Measurements from ENCODE around the gene SYT6.

Gene SYT6

DNA sequence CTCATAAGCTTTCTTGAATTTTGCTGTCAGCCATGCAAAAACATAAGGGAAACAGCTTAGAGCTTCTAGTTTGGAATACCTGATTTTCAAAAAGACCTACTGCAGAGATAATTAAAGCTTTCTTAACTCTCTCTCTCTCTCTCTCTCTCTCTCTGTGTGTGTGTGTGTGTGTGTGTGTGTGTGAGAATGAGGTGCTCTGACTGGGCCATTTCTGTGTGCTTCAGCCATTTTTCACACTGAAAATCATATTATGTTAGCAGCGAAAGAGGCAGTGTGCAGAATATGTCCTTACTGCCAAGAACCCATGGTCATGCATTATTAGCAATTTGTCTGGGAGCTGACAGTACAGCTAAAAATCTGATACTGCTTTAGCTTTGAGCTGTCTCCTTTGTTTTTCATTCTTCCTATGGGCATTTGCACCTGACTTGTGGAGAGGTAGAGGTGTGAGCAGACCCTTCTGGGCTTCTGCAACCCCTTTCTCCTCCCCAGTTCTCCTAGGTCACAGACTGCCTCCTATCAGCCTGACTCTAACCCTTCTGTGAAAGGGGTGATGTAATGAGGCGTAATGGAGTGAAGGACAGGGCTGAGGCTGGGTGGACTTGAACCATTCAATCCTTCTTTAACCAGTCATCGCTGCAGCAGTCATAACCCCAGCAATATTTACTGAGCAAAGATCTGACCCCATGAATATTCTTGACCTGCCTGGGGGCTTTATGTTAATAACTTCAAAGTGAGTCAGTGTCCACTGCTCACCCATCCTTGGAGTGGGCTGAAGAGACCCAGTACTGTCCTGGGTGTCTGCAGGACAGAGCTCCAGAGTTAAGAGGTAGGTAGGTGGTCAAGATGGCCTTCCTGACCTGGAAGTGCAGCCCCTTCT lies 61.2 kb downstream of the SYT6 start:
- no peak for DNase-seq (ENCODE audit: low read depth in 2 of 2)

- DNase-seq (ENCODE audit: low read depth in 2 of 2) = no peak
These were observed 62.0 kb downstream of the SYT6 start for GRCh38 chr1:114091711-114092110.

DNA sequence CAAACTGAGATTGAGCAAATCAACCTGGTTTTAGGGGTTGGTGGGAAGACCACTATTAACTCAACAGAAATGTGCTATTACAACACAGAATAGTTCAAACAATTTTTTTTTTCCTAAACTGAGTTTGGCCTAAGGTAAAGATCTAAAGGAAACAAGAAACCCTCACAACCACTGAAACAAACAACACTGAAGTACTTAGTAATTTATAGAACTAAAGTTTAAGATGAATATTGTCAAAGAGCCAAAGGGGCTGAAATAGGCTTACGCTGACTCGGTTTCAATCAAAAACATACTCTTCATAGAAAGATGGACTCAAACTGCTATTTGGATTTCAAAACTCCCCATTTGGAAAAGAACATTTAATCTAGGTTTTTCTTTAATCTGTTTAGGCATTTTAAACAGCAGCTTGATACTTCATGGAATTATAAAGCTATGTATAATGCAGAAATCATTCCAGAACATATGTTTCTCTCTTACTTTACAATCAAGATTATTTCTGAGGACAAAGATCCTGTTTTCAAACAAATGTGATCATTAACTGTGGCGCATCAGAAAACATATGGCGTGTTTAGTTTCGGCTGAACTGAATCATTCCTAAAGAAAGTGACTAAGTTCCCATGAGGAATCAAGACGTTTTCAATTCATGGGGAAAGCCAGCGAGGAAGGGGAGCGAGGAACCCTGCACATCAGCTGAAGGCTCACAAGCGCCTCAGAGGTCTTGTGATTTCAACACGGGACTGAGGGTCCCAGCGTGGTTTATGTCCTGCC lies 62.7 kb downstream of the SYT6 start:
- DNase-seq (ENCODE audit: low read depth in 2 of 2) = no peak

GRCh38 chr1:114089502-114090138 lies 64.0 kb downstream of the SYT6 start:
- no peak for DNase-seq (ENCODE audit: low read depth in 2 of 2)

DNA sequence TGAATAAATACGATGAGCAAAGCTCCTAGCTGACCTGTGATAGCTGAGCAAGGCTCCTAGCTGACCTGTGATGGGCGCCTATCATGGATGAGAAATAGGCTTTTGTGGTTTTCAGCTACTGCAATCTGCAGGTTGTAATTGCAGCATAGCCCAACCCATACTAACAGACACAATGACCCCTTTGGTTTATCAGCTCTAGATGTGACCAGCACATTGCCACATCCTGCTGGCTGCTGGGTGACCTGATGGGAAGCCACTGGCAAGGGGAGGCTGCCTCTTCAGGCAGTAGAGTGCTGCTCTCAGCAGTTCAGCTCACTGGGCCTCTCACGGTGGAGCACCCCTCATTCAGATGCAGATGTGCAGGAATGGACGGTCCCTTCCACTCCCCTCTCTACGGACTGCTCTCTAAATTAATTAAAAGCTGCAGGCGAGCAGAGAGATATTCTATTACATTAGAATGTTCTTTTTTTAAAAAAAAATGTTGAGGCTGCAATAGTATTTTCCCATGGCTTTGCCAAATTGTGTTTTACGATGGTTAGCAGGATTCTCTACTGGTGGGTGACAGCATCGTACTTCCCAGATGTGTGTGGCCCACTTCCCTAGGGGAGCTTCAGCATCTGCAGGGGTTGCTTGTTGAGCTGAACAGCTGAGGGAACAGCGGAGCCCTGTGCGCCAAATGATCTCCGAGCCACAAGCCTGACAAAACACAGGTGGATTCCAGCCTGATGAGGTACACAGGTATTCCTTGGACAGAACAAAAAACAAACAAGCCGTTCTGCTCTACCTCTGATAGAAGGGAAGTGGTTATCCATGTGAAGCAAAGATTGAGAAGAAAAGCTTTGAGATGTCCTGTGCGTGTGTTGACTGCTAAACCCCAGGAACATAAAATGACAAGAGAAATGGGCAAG lies 65.0 kb downstream of the SYT6 start:
- DNase-seq (ENCODE audit: low read depth in 2 of 2) = no peak

- no peak for DNase-seq (ENCODE audit: low read depth in 2 of 2)
These were observed 66.2 kb downstream of the SYT6 start for GRCh38 chr1:114087495-114087894.

- no peak for DNase-seq (ENCODE audit: low read depth in 2 of 2)
These were observed 66.9 kb downstream of the SYT6 start for GRCh38 chr1:114086601-114087368.

DNA sequence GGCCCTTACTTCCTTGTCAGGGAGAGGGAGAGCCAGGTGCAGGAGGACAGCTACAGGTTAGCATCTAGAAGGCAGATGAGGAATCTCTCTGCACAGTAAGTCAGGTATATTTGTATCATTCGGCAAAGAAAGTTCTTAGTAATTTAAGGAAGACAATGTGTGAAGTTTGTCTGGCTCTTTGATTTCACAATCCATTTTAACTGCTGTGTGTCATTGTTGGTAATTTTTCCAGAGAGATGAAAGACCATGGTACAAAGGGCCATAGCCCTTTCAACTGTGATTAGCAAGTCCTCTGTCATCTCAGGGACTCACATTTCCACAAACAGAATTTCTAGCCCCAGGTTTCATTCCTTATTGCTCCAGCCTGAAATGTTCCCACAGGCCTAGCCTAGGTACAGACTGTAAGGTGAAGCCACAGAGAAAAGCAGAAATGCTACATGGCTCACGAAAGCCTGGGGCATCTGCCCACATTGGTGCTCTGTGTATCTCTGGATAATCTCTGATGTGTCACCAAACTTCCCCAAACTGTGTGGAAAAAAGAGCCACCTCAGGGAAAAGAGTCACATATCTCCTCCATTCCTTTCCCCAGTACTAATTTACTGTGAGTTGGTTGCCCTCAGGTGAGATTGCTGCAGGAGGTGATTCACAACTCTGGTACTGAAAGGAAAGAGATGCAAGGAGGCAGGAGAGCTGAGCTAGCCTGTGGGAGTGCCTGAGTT lies 70.6 kb downstream of the SYT6 start:
- no peak for DNase-seq (ENCODE audit: low read depth in 2 of 2)

GRCh38 chr1:114082304-114082630 lies 71.4 kb downstream of the SYT6 start:
- no peak for DNase-seq (ENCODE audit: low read depth in 2 of 2)

DNA sequence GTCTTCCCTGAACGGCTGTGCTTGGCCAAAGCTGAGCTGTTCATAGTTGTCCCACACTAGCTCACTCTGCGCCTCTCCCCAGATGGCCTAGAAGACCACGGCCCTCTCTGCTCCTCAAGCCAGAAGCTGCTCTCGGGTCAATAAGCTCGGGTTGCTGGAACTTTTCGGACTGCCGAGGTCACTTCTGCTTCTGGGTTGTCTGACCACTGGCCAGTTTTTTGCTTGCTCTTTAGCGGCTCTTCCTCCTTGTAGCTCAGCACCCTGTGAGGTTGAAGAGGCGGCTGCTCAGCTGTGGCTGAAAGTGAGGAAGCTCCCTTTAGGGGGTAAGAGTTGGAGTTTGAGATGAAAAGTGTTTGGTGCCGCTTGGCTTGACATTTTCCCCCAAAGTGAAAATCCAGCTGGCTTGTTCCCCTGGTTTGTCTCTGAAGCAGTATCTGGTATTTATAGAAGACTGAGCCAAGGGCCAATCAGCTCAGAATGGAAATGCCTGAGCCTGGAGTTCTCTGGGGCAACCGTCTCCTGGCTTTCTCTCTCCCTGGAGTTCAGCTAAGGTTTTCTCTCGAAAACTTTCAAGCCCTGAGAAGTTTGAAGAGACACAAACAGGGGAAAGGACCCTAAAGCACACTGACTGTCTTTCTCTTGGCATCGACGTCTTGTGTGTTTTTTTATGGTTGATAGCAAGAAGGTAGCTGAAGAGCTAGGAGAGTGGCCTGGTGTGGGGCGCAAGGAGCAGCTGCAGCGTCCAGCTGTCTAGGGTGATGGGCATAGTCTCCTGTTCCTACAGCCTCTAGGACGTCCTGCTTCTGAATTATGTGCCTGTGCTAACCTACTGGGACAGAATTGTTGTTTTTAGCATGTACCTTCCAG lies 72.0 kb downstream of the SYT6 start:
- no peak for DNase-seq (ENCODE audit: low read depth in 2 of 2)

DNA sequence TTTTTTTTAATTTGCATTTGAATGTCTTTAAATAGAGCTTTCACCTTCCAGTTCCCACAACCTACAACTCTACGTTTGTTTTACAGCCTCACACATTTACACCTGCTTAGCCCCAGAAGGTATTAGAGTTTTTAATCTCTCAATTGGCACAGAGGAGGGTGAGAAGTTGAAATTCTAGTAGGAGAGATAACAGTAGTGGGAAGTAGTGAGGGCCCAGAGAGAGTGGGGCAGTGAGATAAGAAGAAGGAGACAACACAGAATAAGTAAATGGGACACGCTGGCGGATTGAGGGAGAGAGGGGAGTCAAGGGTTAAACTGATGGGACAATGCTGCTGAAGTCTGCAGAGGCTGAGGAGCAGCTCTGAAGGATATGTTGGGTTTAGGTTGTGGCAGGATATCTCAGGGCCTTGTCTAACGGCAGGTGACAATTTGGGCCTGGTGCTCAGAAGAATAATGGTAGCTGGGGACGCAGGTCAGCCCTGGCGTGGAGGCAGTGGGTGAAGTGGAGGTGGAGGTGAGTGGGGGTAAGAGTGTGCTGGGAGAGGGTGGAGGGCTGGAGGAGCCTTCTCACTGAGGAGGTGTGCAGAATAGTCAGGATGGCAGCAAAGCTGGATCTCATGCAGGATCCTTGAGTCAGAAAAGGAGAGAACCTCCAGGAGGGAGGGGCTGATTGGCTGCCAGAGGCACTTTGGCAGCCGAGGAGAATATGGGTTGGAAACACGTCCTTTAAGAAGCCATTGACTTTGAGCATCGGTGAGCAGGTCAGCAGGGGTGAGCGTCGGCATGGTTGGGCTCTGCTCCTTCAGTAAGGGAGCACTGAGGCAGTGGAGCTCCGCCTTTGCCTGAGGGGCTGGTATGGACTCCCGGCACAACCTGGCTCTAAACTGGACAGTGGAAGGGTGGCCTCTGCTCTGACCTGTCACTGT lies 72.9 kb downstream of the SYT6 start:
- DNase-seq (ENCODE audit: low read depth in 2 of 2) = no peak

GRCh38 chr1:114079596-114080190 lies 74.0 kb downstream of the SYT6 start:
- DNase-seq (ENCODE audit: low read depth in 2 of 2) = no peak

GRCh38 chr1:114078116-114078515 lies 75.6 kb downstream of the SYT6 start:
- no peak for DNase-seq (ENCODE audit: low read depth in 2 of 2)

GRCh38 chr1:114077188-114077587 lies 76.5 kb downstream of the SYT6 start:
- no peak for DNase-seq (ENCODE audit: low read depth in 2 of 2)

DNA sequence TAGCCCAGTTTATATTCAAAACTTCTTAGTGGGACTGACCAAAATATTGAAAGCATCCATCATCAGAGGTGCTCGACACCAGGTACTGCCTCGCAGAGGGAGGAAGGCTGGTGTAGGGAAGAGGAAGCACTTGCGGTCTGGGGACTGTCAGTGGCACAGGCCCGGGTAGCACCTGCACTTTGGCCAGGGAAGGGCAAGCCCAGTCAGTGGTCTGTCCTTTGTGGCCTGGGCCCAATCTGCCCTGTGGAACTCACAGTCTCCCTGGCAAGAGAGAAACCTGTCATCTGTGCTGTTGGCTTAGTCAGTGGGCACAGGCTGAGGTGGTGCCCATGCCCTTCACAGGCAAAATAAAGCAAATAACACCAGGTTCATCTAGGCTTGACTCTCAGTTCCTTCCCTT lies 77.4 kb downstream of the SYT6 start:
- no peak for DNase-seq (ENCODE audit: low read depth in 2 of 2)

DNA sequence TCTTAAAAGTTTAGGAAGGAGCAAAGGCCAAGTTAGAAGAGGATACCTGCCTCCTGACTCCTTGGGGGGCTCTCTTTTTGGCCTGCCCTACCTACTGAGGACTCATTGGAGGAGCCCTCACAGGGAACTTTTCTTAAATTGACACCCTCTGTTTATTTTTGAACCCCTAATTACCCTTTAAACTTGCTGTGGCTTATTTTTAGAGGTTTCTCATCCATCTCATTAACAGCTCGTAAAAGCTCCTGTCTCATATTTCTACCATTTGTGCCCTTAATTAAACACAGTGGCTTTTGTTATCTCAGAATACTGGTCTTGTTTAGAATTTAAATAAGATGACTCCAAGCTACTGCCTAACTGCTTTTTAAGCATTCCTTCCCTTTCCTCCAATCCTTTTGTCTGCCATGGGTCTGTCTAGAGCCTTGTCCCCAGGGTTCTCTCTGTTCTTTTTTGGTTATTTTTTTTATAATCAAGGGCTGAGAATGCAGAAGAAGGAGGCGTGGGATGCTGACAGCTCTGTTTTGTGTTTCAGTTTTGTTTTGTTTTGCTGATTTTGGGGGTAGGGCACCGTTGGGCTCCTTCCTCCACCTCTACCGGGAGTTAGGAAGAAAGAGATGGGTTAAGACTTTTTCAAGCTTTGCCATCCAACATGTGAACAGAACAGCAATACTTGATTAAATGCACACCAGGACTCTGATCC lies 78.0 kb downstream of the SYT6 start:
- no peak for DNase-seq (ENCODE audit: low read depth in 2 of 2)

DNA sequence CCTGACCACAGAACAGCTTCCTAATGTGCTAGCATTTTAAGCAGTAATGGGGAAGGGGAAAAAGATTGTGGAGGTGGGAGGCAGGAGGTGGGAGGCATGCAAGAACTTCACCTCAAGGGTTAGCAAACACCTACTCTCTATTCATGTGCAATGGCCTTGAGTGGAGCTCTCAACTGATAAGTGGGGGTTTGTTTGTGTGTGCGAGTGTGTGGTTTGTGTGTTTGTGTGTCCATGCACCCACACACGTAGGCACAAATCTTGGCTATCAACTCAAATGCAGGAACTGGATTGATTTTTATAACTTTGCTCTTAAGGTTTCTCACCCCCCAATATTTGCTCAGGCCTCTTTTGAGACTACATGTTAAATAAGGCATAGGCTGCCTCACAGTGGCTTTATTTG lies 78.6 kb downstream of the SYT6 start:
- DNase-seq (ENCODE audit: low read depth in 2 of 2) = no peak
